Kidney tubule cell (primary cell): ENCODE results near the gene RNASET2.
A peak's percentile ranks its signal among the peaks of the same experiment; 100 is the strongest.
"Not testable (repeated sequence)": the region's sequence is repeated elsewhere in the genome, so short reads cannot be mapped to it uniquely, and the experiment has no call there.

Experiments used
- DNase-seq: peaks from one replicate; pipeline ENCODE4 v3.0.0-alpha.2; 2018; ENCODE audit warnings: low spot score

The RNASET2 gene

DNA sequence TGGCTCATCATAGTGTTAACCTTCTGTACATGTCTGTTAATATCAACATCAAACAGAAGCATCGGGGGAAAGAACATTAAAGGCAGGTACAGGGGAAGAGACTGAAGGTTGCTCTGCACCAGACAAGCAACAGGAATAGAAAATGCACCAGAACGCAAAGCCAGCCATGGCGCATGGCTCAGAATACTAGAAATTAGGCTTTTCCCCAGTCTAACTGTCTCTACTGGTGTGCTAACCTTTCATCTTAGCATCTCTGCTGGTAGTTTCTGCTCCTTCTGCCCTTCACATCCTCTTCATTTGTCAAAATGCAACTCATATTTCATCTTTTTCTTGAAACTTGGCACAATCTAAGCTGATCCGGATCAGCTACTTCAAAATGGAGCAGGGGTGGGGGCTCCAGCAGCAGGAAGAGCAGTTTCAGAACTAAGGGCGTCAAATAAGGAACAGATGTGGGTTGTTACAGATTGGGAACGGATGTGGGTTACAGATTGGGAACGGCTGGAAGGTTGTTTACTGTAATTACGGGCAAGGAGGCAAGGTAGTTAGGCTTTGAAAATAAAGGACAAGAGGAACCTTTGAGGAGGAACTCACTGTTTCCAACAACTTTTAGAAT lies 13.1 kb upstream of the RNASET2 start:
- DNase-seq: no peak

DNA sequence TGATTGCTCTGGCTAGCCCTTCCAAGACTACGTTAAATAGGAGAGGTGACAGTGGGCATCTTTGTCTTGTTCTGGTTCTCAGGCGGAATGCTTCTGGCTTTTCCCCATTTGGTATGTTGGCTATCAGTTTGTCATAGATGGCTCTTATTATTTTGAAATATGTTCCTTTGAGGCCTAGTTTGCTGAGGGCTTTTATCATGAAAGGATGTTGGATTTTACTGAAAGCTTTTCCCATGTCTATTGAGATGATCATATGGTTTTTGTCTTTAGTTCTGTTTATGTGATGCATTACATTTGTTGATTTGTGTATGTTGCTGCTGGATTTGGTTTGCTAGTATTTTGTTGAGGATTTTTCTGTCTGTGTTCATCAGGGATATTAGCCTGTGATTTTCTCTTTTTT lies 9.9 kb upstream of the RNASET2 start:
- DNase-seq: no peak

DNA sequence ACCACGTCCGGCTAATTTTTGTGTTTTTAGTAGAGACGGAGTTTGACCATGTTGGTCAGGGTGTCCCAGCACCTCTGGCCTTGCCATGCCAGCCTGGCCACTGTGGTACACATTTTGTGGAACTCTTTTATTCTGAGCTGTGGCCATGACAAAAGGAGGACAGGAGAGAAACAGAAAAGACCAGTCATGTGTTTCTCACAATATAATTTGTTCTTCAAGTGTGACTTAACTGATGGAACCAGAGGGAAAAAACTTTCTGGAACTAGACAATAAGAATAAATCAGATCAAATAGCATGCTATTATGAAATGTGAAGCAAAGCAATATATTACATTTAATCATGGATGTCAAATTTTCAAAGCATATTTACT lies 4.2 kb upstream of the RNASET2 start:
- no peak for DNase-seq

DNA sequence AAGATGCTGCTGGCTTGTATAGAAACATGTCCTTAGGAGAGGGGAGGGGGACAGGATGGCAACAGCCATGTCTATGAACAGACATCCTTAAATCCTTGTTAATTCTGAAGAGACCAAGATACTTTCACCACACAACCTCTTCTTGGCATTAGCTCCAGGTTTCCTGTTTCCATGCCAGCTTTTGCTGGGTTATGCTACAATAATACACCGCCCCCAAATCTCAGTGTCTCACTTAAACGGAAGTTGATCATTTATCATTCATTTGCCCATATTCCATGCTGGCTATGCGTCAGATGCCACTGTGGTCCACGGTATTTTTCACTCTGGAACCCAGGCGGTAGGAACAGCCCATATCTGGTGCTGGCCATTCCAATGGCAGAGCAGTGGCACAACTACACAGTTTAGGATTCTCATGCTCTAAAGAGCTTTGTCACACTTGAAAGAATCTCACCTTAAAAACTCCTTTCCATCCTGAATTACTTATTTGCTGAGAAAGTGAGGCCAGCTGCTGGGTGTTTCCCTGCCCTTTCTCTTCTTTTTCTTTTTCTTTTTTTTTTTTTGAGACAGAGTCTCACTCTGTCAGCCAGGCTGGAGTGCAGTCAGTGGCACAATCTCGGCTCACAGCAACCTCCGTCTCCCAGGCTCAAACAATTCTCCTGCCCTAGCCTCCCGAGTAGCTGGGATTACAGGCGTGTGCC lies 3.7 kb upstream of the RNASET2 start:
- peak; percentile 41 for DNase-seq

DNA sequence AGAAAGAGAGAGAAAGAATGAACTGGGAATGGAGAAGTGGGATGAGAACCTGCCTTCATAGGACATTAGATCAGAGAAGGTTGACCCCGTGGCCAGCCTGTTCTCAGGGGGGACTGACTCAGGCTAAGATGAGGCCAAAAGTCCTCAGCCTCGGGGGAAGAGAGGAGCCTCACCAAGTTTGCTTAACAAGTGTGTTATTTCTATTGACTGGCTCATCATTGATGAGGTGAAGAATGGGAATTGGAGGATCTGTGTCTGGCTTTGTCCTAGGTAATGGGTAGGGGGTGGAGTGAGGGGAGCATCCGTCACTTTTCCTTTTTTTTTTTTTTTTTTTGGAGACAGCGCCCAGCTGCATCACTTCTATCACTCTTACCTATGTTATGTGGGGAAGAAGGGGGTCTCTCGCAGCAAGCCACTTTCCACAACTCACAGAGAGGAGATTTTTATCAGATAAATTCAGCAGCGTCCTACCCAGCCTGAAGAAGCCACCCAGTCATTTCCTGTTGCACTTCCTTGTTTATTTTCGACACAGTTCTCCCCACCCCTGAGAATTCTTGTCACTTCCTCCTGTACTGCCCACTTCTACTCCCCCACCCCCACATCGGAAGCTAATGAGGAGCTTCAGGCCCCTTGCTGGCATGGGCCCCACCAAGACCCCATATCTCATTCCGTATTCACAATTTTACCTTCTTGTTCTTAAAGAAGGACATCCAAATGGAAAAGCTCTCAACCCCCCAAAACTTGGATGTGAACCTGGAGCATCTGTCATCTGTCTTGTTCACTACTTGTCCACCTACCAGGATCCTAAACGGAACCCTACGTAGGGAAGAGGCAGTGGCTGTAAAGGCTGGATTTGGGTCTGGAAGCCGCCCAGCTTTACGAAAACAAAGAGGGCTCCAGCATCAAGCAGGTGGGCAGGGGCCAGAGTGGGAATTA lies 2.8 kb upstream of the RNASET2 start:
- peak; percentile 57 for DNase-seq

DNA sequence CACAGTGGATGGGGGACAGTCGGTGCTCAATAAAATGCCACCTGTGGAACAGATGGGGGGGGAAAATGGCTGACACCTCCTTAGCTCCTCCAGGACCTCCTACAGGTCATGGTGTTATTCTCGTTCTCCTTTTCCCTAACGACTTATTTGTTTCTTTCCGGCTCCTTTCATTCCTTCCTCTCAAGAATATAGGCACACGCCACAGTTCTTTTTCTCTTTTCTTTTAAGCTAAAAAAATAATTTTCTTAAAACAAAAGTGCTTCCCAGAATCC lies 1.4 kb upstream of the RNASET2 start:
- no peak for DNase-seq

DNA sequence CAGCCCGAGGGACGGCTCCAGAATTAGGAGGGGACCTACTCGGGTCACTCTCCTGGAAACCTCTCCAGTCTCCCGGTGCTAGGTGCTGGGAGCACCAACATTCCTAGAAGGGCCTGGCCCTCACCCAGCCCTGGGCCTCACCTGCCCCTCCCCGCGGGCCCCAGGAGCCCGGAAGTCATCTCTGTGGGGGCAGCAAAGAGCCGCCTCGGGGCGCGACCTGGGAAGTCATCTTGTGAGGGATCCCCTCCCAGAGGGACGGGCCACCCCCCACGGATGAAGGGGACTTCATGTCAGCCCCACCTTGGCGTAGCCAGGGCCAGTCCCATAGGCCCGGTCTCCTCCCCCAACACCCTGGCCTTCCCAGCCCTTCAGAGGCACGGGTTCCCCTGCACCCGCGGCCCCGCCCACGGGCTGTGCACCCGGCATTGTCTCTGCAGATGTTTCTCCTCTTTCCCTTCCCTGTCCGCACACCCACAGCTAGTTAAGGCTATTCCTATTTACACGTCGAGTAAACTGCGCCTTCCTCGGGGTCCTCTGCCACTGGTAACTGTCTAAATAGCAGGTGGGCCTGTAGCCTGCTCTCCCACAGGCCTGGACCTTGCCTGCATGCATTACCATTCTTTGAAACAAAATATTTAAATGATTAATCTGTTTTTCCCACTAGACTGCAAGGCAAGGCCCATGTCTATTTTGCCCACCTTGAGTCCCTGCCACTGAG lies 896 bp upstream of the RNASET2 start:
- DNase-seq: peak; percentile 80

DNA sequence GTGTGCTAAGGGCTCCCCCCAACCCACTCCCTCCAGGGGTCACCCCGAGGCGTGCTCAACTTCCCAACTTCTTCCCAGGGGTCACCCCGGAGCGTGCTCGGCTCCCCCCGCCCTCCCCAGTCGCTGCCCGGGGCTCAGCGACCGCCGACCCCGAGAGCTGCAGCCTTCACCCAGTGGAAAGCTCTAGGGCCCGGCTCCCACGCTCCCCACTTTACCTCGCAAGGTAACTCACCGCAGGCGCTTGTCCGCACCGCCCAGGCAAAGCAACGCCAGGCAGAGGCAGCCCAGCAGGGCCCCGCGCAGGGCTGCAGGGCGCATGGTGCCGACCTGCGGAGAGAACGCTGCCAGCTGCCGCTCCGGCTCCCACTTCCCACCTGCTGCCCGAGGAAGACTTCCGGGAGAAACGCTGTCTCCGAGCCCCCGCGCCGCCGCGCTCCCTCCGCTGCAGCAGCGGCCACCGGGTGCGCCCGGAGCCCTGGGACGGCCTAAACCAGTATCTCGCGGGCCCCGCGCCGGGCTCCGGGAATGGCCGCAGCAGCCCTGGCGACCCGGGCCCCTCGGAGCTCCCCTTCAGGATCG lies 396 bp downstream of the RNASET2 start:
- peak; percentile 64 for DNase-seq

DNA sequence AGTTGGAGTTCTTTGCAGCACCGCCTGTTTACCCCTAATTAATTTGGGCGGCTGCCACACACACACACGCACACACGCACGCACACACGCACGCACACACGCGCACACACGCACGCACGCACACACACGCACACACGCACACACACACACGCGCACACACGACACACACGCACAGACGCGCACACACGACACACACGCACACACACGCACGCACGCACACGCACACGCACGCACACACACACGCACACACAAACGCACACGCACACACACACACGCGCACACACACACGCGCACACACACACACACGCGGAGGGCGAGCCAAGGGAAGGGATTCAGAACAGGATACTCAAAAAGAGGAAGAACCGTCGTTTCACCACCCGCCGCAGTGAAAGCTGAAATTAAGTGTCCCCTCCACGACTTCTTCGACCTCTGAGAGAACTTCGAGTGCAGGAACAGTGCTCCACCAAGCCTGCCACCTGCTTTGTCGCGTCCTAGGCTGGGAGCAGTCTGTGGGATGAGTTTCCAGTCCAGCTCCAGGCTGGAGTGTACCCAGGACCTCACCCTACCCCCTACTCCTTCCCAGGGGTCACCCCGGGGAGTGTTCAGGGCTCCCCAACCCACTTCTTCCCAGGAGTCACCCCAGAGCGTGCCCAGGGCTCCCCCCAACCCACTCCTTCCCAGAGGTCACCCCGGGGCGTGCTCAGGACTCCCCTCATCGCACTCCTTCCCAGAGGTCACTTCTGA lies 1.1 kb downstream of the RNASET2 start:
- DNase-seq: peak; percentile 31

DNA sequence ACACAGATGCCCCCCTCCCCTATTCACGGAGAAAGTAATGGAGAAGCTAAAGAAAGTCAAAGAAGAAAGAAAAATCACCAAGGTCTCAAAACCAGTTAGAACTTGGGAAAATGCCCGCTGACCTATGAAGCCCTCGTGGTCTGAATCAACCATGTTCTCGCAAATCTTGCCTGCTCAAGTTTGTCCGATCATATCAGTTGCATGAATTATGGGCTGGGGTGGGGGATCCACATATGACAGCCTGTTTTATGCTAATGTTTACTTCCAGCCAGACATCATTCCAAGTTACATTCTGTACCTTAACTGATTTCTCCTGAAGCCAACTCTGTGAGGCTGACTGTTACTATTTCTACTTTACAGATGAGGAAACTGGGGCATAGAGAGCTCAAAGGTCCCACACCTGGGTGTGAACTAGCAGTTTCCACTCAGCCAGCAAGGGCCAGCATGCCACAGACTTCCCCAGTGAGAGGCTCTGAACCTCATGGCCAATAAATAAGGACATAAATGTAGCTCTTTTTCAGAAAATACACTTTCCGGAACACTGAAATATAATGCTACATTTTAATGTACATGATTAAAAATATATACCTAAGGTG lies 2.1 kb downstream of the RNASET2 start:
- DNase-seq: no peak

DNA sequence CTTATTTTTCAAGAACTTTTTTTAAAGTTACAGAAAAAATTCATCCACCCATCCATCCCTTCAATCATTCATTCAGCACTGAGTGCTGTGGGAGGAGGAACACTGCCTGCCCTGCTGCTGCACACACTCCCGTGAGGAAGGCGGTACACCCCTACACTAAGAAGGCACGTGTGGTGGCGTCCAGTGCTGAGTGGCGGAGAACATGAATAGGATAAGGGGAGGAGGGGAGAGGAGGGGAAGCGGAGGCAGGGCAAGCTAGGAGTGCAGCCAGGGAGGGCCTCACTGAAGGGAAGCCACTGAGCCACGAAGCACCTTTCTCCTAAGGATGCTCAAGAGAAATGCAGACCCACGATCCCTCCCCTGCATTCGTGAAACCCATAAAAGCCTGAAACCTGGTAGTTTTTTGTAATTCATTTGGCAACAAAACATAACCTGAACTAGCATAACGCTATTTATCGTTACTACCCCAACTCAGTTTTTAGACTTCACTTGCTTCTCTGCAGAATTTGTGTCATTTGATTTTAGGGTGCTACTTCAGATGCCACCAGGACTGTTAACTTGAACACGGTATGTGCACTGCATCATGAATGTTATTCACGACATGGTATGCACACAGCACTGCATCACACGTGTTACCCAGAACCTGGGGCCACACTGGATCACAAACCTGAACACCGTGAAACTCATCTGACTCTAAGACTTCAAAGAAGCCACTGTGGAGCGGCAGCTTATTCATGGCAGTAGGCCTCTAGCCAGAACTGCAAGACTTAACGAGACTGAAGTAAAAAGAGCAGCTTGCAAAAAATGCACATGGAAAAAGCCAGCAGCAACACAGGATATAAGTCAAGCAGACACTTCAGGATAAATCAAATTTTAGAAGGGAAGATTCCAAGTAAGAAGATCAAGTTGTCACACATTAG lies 3.5 kb downstream of the RNASET2 start:
- DNase-seq: no peak

DNA sequence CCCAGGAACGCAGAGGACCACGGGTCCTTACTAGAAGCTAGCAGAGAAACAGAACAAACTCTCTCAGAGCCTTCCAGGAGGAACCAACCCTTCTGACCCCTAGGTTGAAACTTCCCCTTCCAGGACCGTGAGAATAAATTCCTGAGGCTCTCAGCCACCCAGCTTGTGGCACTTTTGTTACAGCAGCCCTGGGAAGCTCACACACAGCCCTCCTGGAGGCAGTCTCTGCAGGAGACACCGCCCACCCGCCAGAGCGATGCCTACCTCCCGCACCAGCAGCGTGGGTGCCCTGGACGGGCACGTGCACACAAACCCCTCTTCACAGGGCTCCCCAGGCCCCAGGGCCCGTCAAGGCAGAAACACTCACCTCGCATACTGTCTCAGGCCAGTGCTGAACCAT lies 4.2 kb downstream of the RNASET2 start:
- DNase-seq: no peak

DNA sequence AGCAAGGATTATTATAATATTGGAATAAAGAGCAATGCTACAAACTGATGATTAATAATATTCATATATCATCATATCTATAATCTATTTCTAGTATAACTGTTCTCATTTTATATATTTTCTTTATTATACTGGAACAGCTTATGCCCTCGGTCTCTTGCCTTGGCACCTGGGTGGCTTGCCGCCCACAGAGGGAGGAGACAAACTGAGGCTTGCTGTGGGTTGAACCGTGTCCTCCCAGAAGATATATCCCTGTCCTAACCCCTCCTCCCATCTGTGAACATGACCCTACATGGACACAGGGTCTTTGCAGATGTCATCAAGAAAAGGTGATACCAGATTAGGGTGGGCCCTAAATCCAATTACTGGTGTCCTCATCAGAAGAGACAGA lies 4.7 kb downstream of the RNASET2 start:
- no peak for DNase-seq

DNA sequence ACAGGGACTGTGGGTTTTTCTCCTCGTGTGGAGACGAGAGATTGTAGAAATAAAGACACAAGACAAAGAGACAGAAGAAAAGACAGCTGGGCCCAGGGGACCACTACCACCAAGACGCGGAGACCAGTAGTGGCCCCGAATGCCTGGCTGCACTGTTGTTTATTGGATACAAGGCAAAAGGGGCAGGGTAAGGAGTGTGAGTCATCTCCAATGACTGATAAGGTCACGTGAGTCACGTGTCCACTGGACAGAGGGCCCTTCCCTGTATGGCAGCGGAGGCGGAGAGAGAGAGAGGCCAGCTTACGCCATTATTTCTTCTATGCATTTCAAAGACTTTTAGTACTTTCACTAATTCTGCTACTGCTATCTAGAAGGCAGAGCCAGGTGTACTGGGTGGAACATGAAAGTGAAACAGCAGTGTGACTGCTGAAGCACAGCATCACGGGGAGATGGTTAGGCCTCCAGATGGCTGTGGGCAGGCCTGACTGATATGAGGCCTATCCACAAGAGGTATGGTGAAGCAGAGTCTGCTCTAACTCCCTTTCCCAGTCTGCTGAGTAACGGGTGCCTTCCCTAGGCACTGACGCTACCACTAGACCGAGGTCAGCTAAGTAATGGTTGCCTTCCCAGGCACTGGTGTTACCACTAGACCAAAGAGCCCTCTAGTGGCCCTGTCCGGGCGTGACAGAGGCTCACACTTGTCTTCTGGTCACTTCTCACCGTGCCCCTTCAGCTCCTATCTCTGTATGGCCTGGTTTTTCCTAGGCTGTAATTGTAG lies 5.3 kb downstream of the RNASET2 start:
- peak; percentile 66 for DNase-seq

DNA sequence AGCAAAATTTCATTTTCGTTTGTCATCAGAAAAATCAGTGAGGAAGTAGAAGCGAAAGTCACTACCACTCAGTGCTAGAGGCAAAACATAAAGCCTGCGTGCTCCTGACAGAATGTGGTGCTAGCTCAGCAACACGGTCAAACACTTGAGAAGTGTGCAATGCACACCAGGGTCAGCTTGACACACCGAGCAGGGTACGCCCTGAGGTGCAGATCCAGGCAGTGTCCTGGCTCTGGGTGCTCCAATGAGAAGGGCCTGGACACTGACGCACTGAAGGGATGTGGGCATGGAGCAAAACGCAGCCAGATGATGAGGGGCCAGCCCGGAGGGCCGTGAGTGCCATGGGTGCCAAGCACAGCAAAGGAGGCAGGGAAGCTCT lies 5.9 kb downstream of the RNASET2 start:
- no peak for DNase-seq

DNA sequence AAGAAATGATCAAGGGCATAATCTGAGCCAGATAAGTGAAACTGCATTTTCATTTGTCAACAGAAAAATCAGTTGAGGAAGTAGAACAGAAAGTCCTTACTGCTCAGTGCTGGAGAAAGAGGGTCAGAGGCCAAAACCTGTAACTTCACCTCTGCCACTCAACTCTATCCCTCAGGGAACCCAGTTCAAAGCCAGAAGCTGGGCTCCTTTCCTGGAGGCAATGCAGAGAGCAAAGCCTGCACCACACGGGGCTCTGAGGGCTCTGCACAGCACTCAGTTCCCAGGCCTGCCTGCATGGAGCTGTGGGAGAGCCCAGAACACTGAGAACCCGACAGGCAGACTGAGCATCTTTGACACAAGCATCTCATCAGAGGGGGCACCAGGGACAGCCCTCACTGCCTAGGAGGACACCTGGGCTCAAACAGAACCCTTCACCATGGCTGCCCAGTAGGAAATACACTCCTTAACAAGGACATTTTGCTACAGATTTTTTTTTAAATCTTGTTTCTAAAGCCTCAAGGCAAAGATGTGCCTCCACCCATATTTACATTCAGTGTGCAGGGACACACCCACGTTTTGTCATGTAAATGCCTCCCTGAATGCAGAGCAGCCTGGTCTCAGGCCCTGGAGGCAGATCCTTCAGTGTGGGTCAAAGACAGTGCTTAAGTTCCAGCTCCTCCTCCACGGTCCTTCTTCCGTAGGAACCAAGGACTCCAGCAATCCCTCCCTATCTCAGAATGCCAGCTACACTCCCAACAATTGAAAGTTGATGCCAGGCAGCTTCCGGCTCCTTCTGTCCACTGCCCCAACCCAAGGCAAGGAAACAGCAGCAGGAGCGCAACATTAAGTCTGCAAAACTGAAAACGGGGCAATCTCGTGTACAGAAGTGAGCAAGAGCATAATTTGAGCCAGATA lies 6.6 kb downstream of the RNASET2 start:
- no peak for DNase-seq

DNA sequence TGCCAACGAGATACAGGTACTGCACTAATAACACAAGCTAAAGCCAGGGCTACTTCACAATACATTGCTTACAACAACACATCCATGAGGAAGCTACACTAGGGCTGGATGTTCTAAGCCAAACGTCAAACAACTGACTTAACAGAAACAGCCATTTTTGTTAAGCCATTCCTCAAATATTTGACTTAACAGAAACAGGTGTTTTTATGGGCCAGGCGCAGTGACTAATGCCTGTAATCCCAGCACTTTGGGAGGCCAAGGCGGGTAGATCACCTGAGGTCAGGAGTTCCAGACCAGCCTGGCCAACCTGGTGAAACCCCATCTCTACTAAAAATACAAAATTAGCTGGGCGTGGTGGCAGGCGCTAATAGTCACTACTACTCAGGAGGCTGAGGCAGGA lies 7.6 kb downstream of the RNASET2 start:
- not testable (repeated sequence) for DNase-seq

DNA sequence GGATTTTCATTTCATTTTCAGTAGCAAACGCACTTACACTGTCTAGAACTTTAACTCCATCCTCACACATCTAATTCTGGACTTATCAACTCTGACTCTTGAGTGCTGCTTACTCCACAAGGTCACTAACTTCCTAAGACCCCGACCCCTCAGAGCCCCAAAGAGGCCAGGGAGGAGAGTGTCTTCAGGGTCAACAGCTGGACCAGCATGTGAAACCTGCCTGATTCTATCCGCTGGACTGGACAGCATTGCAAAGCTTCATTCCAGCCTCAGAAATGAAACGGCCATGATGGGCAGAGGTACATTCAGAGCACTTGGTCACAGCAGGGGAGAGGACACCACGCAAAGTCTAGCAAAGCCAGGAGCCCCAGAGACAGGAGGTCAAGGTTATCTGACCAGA lies 9.1 kb downstream of the RNASET2 start:
- DNase-seq: no peak
